Naive thymus-derived CD4-positive, alpha-beta T cell (primary cell): Measurements from ENCODE around the gene CRBN. TPM values are rescaled to one million over a fixed set of nuclear protein-coding genes. Genes with fewer than 3 reads are reported as not detected.

Experiments used
- ATAC-seq: fragments of 150-1000 bp; cut with Tn5 transposase; 2 replicates; pipeline ENCODE4 v1.10.0; 2021; ENCODE audit warnings: mild to moderate bottlenecking, moderate library complexity
- CTCF ChIA-PET: fragments of 350-600 bp; sonication (Branson Sonifier 250); formaldehyde crosslinking; loops from one replicate; lab custom pipeline; 2021; ENCODE audit warnings: antibody characterized with exemption; lab: Charles Lee
- POLR2A ChIA-PET: fragments of 350-600 bp; sonication (Branson Sonifier 250); formaldehyde crosslinking; loops from one replicate; lab custom pipeline; 2021; ENCODE audit warnings: antibody characterized with exemption, inconsistent platforms; lab: Charles Lee
- DNase-seq, 9 donors: peaks; one replicate each; pipeline versions ENCODE4 v3.0.0 to v3.0.0-alpha.2; 2020 to 2022; ENCODE audit warnings: mixed read lengths in 1 of 9
- H3K27ac ChIP-seq: one replicate; pipeline ENCODE4 v1.7.0; 2013; ENCODE audit warnings: mild to moderate bottlenecking, low read depth, low read length, moderate library complexity
- H3K27me3 ChIP-seq, 2 donors: one replicate each; pipeline ENCODE4 v1.7.0; 2013; ENCODE audit warnings: low read length in 2 of 2, mild to moderate bottlenecking in 2 of 2, moderate library complexity in 2 of 2; ENCODE audit not compliant: control insufficient read depth in 2 of 2, insufficient read depth in 2 of 2
- H3K36me3 ChIP-seq, 3 experiments: 1 replicate in 2 of 3; 2 replicates in 1 of 3; pipeline ENCODE4 v1.7.0; 2013; ENCODE audit warnings: low read length in 3 of 3, mild to moderate bottlenecking in 3 of 3, moderate library complexity in 1 of 3; ENCODE audit not compliant: insufficient read depth in 3 of 3, control insufficient read depth in 2 of 3
- H3K4me1 ChIP-seq, 2 donors: one replicate each; pipeline ENCODE4 v1.7.0; 2013; ENCODE audit warnings: low read length in 2 of 2, mild to moderate bottlenecking in 2 of 2, moderate library complexity in 1 of 2; ENCODE audit not compliant: control insufficient read depth in 2 of 2, insufficient read depth in 2 of 2
- H3K4me3 ChIP-seq: 2 replicates; pipeline ENCODE4 v1.7.0; 2013; ENCODE audit warnings: mild to moderate bottlenecking, low read length
- H3K9me3 ChIP-seq, 3 experiments: 1 replicate in 2 of 3; 2 replicates in 1 of 3; pipeline ENCODE4 v1.7.0; 2013; ENCODE audit warnings: low read length in 3 of 3; ENCODE audit not compliant: control insufficient read depth in 2 of 3
- H3K27ac Mint-ChIP-seq, 9 donors: one replicate each; pipeline ENCODE4 v1.8.0; 2020 to 2022; ENCODE audit warnings: mixed read lengths in 9 of 9, mild to moderate bottlenecking in 8 of 9, moderate library complexity in 5 of 9, inconsistent platforms in 2 of 9
- H3K27me3 Mint-ChIP-seq, 5 donors: one replicate each; pipeline ENCODE4 v1.8.0; 2021 to 2022; ENCODE audit warnings: mixed read lengths in 5 of 5, mild to moderate bottlenecking in 1 of 5
- H3K36me3 Mint-ChIP-seq, 5 donors: one replicate each; pipeline ENCODE4 v1.8.0; 2020 to 2022; ENCODE audit warnings: mixed read lengths in 5 of 5, mild to moderate bottlenecking in 3 of 5, inconsistent platforms in 1 of 5
- H3K4me1 Mint-ChIP-seq, 7 donors: one replicate each; pipeline ENCODE4 v1.8.0; 2020 to 2022; ENCODE audit warnings: mixed read lengths in 7 of 7, mild to moderate bottlenecking in 3 of 7, inconsistent platforms in 1 of 7
- H3K4me3 Mint-ChIP-seq, 10 donors: one replicate each; pipeline ENCODE4 v1.8.0; 2020 to 2022; ENCODE audit warnings: mild to moderate bottlenecking in 10 of 10, mixed read lengths in 10 of 10, moderate library complexity in 6 of 10, inconsistent platforms in 2 of 10
- H3K9me3 Mint-ChIP-seq, 11 donors: one replicate each; pipeline ENCODE4 v1.8.0; 2020 to 2022; ENCODE audit warnings: mixed read lengths in 11 of 11, mild to moderate bottlenecking in 4 of 11, inconsistent platforms in 1 of 11, moderate library complexity in 1 of 11
- intact Hi-C, 2 donors: fragments of 100-400 bp; cut with micrococcal nuclease; formaldehyde crosslinking; loops; one replicate each; pipeline ENCODE4 v1.15.1; 2023
- polyA plus RNA-seq, 2 donors: library from polyadenylated mRNA; unstranded; fragments of 300-500 nt; fragmentation: Illumina TruSeq; gene quantifications; one replicate each; pipeline ENCODE4 v1.2.3, GENCODE V29; 2021
- total RNA-seq, 6 experiments: library from RNA in 5 of 6; stranded (reverse) in 5 of 6; gene quantifications; 1 replicate in 5 of 6; 2 replicates in 1 of 6; pipeline ENCODE4 v1.2.3 and lab custom pipeline; 2021 to 2026

Gene CRBN
- total and polyA plus RNA-seq, 7 experiments from 2014 or later: 69.1 to 198 (median 162) TPM

GRCh38 chr3:3209057-3209456 lies 29.6 kb upstream of the CRBN start:
- peaks cover 0 to 3% (median 0%) of the 10 kb centered on the region in 5 donors for H3K27me3 Mint-ChIP-seq
- H3K27me3 ChIP-seq: no peaks in the 10 kb centered on the region
- H3K4me1 ChIP-seq: no peaks in the 10 kb centered on the region
- POLR2A ChIA-PET: no interaction called here
- no peak for ATAC-seq
- H3K4me1 Mint-ChIP-seq: no peaks in the 10 kb centered on the region
- CTCF ChIA-PET: interaction anchor here (0.7 to 1.9 kb wide), 3 partner anchors 8 to 787 kb away, joined by 3 to 8 read pairs (median 3); no protein-coding TSS in a partner anchor
- no peak for DNase-seq
- no peaks in the 10 kb centered on the region for H3K9me3 ChIP-seq
- no peaks in the 10 kb centered on the region for H3K36me3 ChIP-seq
- no peaks in the 10 kb centered on the region for H3K9me3 Mint-ChIP-seq
- no peaks in the 10 kb centered on the region for H3K36me3 Mint-ChIP-seq
- H3K27ac Mint-ChIP-seq: no peak overlapping the region
- intact Hi-C loops: no loop called here
- H3K4me3 ChIP-seq: no peak overlapping the region
- no peak overlapping the region for H3K27ac ChIP-seq
- no peak overlapping the region for H3K4me3 Mint-ChIP-seq

- DNase-seq: no peak
- intact Hi-C loops: loop anchor here (5.0 kb wide), 2 partner anchors 1071 to 1431 kb away; no protein-coding TSS in a partner anchor
- ChIA-PET CTCF (interaction anchor here (0.5 to 4.6 kb wide), 7 partner anchors 9 to 1090 kb away, joined by 3 to 45 read pairs (median 13); no protein-coding TSS in a partner anchor), POLR2A (interaction anchor here (0.7 to 1.4 kb wide), 2 partner anchors 9 to 101 kb away, joined by 3 to 4 read pairs; no protein-coding TSS in a partner anchor)
- Mint-ChIP-seq H3K27me3 (peaks cover 0 to 8% (median 0%) of the 10 kb centered on the region in 5 donors), H3K4me1 (peaks cover 8 to 24% (median 16%) of the 10 kb centered on the region in 7 donors), H3K27ac (peak overlapping the region in 4 of 9 donors; percentile 3 to 26 (median 12)), H3K4me3 (peak overlapping the region in 3 of 10 donors; percentile 11 to 52 (median 19)), H3K9me3 (peaks cover 0 to 5% (median 0%) of the 10 kb centered on the region in 11 donors), H3K36me3 (no peaks in the 10 kb centered on the region)
- no peaks in the 10 kb centered on the region for H3K9me3 ChIP-seq
- H3K4me1 ChIP-seq: no peaks in the 10 kb centered on the region
- H3K27me3 ChIP-seq: no peaks in the 10 kb centered on the region
- peak; percentile 55 for ATAC-seq
- no peak overlapping the region for H3K27ac ChIP-seq
- H3K4me3 ChIP-seq: no peak overlapping the region
- no peaks in the 10 kb centered on the region for H3K36me3 ChIP-seq
Observed at GRCh38 chr3:3201611-3202010, 22.1 kb upstream of the CRBN start.

GRCh38 chr3:3200632-3201212 lies 21.2 kb upstream of the CRBN start:
- peaks cover 0 to 5% (median 0%) of the 10 kb centered on the region in 11 donors for H3K9me3 Mint-ChIP-seq
- peaks cover 8 to 27% (median 19%) of the 10 kb centered on the region in 7 donors for H3K4me1 Mint-ChIP-seq
- peak overlapping the region in 1 of 9 donors; percentile 58 for H3K27ac Mint-ChIP-seq
- CTCF ChIA-PET: interaction anchor here (0.6 to 4.6 kb wide), 18 partner anchors 9 to 1091 kb away, joined by 3 to 45 read pairs (median 4); partner anchors contain the start of gene CRBN
- ATAC-seq: peak; percentile 71
- no peaks in the 10 kb centered on the region for H3K36me3 Mint-ChIP-seq
- Histone ChIP-seq H3K27ac (no peak overlapping the region), H3K9me3 (no peaks in the 10 kb centered on the region), H3K27me3 (no peaks in the 10 kb centered on the region), H3K4me3 (no peak overlapping the region), H3K4me1 (no peaks in the 10 kb centered on the region), H3K36me3 (no peaks in the 10 kb centered on the region)
- intact Hi-C loops: loop anchor here (1.0 to 5.0 kb wide), 4 partner anchors 1072 to 1432 kb away; no protein-coding TSS in a partner anchor
- DNase-seq: peak in 5 of 9 donors; percentile 7 to 39 (median 28)
- H3K27me3 Mint-ChIP-seq: peaks cover 0 to 8% (median 0%) of the 10 kb centered on the region in 5 donors
- POLR2A ChIA-PET: interaction anchor here (0.7 to 1.4 kb wide), 4 partner anchors 8 to 798 kb away, joined by 3 to 4 read pairs (median 3); no protein-coding TSS in a partner anchor
- H3K4me3 Mint-ChIP-seq: peak overlapping the region in 6 of 10 donors; percentile 36 to 76 (median 51)

- peaks cover 8 to 34% (median 26%) of the 10 kb centered on the region in 7 donors for H3K4me1 Mint-ChIP-seq
- ChIA-PET POLR2A (no interaction called here), CTCF (interaction anchor here (0.6 to 4.6 kb wide), 7 partner anchors 10 to 1092 kb away, joined by 3 to 45 read pairs (median 7); no protein-coding TSS in a partner anchor)
- H3K9me3 ChIP-seq: no peaks in the 10 kb centered on the region
- H3K27ac ChIP-seq: no peak overlapping the region
- H3K27me3 ChIP-seq: no peaks in the 10 kb centered on the region
- H3K9me3 Mint-ChIP-seq: peaks cover 0 to 5% (median 0%) of the 10 kb centered on the region in 11 donors
- ATAC-seq (no peak), DNase-seq (no peak)
- H3K36me3 ChIP-seq: no peaks in the 10 kb centered on the region
- H3K36me3 Mint-ChIP-seq: peaks cover 0 to 3% (median 0%) of the 10 kb centered on the region in 5 donors
- H3K27me3 Mint-ChIP-seq: peaks cover 0 to 14% (median 0%) of the 10 kb centered on the region in 5 donors
- H3K4me1 ChIP-seq: no peaks in the 10 kb centered on the region
- H3K4me3 Mint-ChIP-seq: no peak overlapping the region
- no peak overlapping the region for H3K27ac Mint-ChIP-seq
- H3K4me3 ChIP-seq: no peak overlapping the region
- intact Hi-C loops: no loop called here
Observed at GRCh38 chr3:3199306-3199705, 19.8 kb upstream of the CRBN start.

- Histone ChIP-seq H3K4me1 (peaks cover 17 to 22% of the 10 kb centered on the region in 2 donors), H3K27me3 (no peaks in the 10 kb centered on the region), H3K9me3 (no peaks in the 10 kb centered on the region), H3K36me3 (no peaks in the 10 kb centered on the region), H3K27ac (no peak overlapping the region), H3K4me3 (no peak overlapping the region)
- CTCF ChIA-PET: interaction anchor here (0.5 to 0.6 kb wide), 3 partner anchors 15 to 303 kb away, joined by 3 read pairs; no protein-coding TSS in a partner anchor
- intact Hi-C loops: loop anchor here in 1 of 2 donors (1.0 kb wide), 1 partner anchor 1094 kb away; no protein-coding TSS in a partner anchor
- no peak overlapping the region for H3K4me3 Mint-ChIP-seq
- DNase-seq: no peak
- peaks cover 18 to 51% (median 44%) of the 10 kb centered on the region in 7 donors for H3K4me1 Mint-ChIP-seq
- ATAC-seq: no peak
- no peaks in the 10 kb centered on the region for H3K9me3 Mint-ChIP-seq
- H3K36me3 Mint-ChIP-seq: peaks cover 0 to 3% (median 0%) of the 10 kb centered on the region in 5 donors
- H3K27ac Mint-ChIP-seq: peak overlapping the region in 2 of 9 donors; percentile 34 to 49
- POLR2A ChIA-PET: no interaction called here
- peaks cover 0 to 12% (median 0%) of the 10 kb centered on the region in 5 donors for H3K27me3 Mint-ChIP-seq
Observed at GRCh38 chr3:3196148-3196861, 16.8 kb upstream of the CRBN start.

- ATAC-seq: no peak
- H3K4me3 ChIP-seq: no peak overlapping the region
- H3K9me3 ChIP-seq: no peaks in the 10 kb centered on the region
- Mint-ChIP-seq H3K4me1 (peaks cover 18 to 56% (median 49%) of the 10 kb centered on the region in 7 donors), H3K4me3 (no peak overlapping the region), H3K27me3 (peaks cover 0 to 12% (median 0%) of the 10 kb centered on the region in 5 donors), H3K27ac (peak overlapping the region in 3 of 9 donors; percentile 12 to 49 (median 41)), H3K9me3 (peaks cover 0 to 3% (median 0%) of the 10 kb centered on the region in 11 donors), H3K36me3 (peaks cover 0 to 3% (median 0%) of the 10 kb centered on the region in 5 donors)
- no peaks in the 10 kb centered on the region for H3K36me3 ChIP-seq
- ChIA-PET CTCF (interaction anchor here (0.6 kb wide), 1 partner anchor 23 kb away, joined by 4 read pairs; no protein-coding TSS in a partner anchor), POLR2A (no interaction called here)
- no peaks in the 10 kb centered on the region for H3K27me3 ChIP-seq
- intact Hi-C loops: loop anchor here in 1 of 2 donors (5.0 kb wide), 2 partner anchors 602 to 1297 kb away; partner anchors contain the start of genes ITPR1 and LRRN1
- H3K27ac ChIP-seq: no peak overlapping the region
- H3K4me1 ChIP-seq: peaks cover 20 to 34% of the 10 kb centered on the region in 2 donors
- DNase-seq: no peak
Observed at GRCh38 chr3:3194861-3195260, 15.4 kb upstream of the CRBN start.
